ENCODE data around the gene CD24.

DNA sequence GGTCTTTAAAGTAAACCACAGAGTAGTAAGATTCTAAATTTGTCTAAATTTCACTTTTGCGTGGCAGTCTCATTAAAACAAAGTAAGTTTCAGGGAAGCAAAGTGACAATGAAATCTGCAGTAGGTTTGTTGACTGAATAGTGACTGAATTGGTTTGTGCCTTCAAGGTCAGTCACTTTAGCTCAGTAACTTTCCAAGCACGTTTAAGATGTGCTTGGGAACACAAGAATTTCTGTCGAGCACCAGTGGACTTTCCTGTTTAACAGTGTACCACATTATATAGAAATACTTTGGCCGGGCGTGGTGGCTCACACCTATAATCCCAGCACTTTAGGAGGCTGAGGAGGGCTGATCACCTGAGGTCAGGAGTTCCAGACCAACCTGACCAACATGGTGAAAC lies 1.7 kb upstream of the CD24 start:
- TF ChIP-seq TAF7 (optimal IDR thresholded peaks at IDR 0.05; ENCODE audit: borderline replicate concordance, low read depth, low read length) (no peak), POLR2A (IDR thresholded peaks at IDR 0.05; ENCODE audit: control extremely low read depth in 1 of 2, low read depth in 2 of 2, low read length in 2 of 2) (no peak), TCF12 (IDR thresholded peaks at IDR 0.05; ENCODE audit: low read depth, low read length) (no peak), SIX5 (IDR thresholded peaks at IDR 0.05; ENCODE audit: low read depth, low read length) (no peak), PHF8 (conservative IDR thresholded peaks at IDR 0.05; ENCODE audit: low read depth, low read length) (no peak), EZH2 (IDR thresholded peaks at IDR 0.05; ENCODE audit: low read depth, low read length, severe bottlenecking) (no peak), RXRA (IDR thresholded peaks at IDR 0.05; ENCODE audit: insufficient read depth, low read depth, low read length) (no peak), HDAC6 (IDR thresholded peaks at IDR 0.05; ENCODE audit: low read depth, low read length) (no peak), TBP (IDR thresholded peaks at IDR 0.05; ENCODE audit: low read depth, low read length) (no peak)
- TF ChIP-seq, protein P1, sequence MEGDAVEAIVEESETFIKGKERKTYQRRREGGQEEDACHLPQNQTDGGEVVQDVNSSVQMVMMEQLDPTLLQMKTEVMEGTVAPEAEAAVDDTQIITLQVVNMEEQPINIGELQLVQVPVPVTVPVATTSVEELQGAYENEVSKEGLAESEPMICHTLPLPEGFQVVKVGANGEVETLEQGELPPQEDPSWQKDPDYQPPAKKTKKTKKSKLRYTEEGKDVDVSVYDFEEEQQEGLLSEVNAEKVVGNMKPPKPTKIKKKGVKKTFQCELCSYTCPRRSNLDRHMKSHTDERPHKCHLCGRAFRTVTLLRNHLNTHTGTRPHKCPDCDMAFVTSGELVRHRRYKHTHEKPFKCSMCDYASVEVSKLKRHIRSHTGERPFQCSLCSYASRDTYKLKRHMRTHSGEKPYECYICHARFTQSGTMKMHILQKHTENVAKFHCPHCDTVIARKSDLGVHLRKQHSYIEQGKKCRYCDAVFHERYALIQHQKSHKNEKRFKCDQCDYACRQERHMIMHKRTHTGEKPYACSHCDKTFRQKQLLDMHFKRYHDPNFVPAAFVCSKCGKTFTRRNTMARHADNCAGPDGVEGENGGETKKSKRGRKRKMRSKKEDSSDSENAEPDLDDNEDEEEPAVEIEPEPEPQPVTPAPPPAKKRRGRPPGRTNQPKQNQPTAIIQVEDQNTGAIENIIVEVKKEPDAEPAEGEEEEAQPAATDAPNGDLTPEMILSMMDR (IDR thresholded peaks at IDR 0.05; ENCODE audit: control extremely low read depth in 1 of 3, insufficient read depth in 1 of 3, low read depth in 1 of 3, low read length in 3 of 3): no peak
- TF ChIP-seq, protein P2, sequence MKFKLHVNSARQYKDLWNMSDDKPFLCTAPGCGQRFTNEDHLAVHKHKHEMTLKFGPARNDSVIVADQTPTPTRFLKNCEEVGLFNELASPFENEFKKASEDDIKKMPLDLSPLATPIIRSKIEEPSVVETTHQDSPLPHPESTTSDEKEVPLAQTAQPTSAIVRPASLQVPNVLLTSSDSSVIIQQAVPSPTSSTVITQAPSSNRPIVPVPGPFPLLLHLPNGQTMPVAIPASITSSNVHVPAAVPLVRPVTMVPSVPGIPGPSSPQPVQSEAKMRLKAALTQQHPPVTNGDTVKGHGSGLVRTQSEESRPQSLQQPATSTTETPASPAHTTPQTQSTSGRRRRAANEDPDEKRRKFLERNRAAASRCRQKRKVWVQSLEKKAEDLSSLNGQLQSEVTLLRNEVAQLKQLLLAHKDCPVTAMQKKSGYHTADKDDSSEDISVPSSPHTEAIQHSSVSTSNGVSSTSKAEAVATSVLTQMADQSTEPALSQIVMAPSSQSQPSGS (IDR thresholded peaks at IDR 0.05; ENCODE audit: low read length): no peak
- TF ChIP-seq, protein P3, sequence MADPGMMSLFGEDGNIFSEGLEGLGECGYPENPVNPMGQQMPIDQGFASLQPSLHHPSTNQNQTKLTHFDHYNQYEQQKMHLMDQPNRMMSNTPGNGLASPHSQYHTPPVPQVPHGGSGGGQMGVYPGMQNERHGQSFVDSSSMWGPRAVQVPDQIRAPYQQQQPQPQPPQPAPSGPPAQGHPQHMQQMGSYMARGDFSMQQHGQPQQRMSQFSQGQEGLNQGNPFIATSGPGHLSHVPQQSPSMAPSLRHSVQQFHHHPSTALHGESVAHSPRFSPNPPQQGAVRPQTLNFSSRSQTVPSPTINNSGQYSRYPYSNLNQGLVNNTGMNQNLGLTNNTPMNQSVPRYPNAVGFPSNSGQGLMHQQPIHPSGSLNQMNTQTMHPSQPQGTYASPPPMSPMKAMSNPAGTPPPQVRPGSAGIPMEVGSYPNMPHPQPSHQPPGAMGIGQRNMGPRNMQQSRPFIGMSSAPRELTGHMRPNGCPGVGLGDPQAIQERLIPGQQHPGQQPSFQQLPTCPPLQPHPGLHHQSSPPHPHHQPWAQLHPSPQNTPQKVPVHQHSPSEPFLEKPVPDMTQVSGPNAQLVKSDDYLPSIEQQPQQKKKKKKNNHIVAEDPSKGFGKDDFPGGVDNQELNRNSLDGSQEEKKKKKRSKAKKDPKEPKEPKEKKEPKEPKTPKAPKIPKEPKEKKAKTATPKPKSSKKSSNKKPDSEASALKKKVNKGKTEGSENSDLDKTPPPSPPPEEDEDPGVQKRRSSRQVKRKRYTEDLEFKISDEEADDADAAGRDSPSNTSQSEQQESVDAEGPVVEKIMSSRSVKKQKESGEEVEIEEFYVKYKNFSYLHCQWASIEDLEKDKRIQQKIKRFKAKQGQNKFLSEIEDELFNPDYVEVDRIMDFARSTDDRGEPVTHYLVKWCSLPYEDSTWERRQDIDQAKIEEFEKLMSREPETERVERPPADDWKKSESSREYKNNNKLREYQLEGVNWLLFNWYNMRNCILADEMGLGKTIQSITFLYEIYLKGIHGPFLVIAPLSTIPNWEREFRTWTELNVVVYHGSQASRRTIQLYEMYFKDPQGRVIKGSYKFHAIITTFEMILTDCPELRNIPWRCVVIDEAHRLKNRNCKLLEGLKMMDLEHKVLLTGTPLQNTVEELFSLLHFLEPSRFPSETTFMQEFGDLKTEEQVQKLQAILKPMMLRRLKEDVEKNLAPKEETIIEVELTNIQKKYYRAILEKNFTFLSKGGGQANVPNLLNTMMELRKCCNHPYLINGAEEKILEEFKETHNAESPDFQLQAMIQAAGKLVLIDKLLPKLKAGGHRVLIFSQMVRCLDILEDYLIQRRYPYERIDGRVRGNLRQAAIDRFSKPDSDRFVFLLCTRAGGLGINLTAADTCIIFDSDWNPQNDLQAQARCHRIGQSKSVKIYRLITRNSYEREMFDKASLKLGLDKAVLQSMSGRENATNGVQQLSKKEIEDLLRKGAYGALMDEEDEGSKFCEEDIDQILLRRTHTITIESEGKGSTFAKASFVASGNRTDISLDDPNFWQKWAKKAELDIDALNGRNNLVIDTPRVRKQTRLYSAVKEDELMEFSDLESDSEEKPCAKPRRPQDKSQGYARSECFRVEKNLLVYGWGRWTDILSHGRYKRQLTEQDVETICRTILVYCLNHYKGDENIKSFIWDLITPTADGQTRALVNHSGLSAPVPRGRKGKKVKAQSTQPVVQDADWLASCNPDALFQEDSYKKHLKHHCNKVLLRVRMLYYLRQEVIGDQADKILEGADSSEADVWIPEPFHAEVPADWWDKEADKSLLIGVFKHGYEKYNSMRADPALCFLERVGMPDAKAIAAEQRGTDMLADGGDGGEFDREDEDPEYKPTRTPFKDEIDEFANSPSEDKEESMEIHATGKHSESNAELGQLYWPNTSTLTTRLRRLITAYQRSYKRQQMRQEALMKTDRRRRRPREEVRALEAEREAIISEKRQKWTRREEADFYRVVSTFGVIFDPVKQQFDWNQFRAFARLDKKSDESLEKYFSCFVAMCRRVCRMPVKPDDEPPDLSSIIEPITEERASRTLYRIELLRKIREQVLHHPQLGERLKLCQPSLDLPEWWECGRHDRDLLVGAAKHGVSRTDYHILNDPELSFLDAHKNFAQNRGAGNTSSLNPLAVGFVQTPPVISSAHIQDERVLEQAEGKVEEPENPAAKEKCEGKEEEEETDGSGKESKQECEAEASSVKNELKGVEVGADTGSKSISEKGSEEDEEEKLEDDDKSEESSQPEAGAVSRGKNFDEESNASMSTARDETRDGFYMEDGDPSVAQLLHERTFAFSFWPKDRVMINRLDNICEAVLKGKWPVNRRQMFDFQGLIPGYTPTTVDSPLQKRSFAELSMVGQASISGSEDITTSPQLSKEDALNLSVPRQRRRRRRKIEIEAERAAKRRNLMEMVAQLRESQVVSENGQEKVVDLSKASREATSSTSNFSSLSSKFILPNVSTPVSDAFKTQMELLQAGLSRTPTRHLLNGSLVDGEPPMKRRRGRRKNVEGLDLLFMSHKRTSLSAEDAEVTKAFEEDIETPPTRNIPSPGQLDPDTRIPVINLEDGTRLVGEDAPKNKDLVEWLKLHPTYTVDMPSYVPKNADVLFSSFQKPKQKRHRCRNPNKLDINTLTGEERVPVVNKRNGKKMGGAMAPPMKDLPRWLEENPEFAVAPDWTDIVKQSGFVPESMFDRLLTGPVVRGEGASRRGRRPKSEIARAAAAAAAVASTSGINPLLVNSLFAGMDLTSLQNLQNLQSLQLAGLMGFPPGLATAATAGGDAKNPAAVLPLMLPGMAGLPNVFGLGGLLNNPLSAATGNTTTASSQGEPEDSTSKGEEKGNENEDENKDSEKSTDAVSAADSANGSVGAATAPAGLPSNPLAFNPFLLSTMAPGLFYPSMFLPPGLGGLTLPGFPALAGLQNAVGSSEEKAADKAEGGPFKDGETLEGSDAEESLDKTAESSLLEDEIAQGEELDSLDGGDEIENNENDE (IDR thresholded peaks at IDR 0.05; ENCODE audit: insufficient replicate concordance, low read length): no peak

Data from H1 (cell line).